Immature natural killer cell (primary cell): Measurements from ENCODE around the gene PHACTR2. TPM values are rescaled to one million over a fixed set of nuclear protein-coding genes. Genes with fewer than 3 reads are reported as not detected.

Experiments
- DNase-seq, 3 donors: peaks; one replicate each; pipeline ENCODE4 v3.0.0; 2022; ENCODE audit warnings: mixed read lengths in 1 of 3
- H3K27ac Mint-ChIP-seq, 6 donors: one replicate each; pipeline ENCODE4 v1.8.0; 2020; ENCODE audit warnings: mixed read lengths in 6 of 6, mild to moderate bottlenecking in 5 of 6, inconsistent platforms in 4 of 6, moderate library complexity in 3 of 6
- H3K27me3 Mint-ChIP-seq, 3 donors: one replicate each; pipeline ENCODE4 v1.8.0; 2020 to 2021; ENCODE audit warnings: low read depth in 3 of 3, mild to moderate bottlenecking in 3 of 3, mixed read lengths in 3 of 3, moderate library complexity in 3 of 3, inconsistent platforms in 1 of 3
- H3K36me3 Mint-ChIP-seq, 3 donors: one replicate each; pipeline ENCODE4 v1.8.0; 2020; ENCODE audit warnings: mixed read lengths in 3 of 3, inconsistent platforms in 2 of 3, mild to moderate bottlenecking in 2 of 3
- H3K4me1 Mint-ChIP-seq, 2 donors: one replicate each; pipeline ENCODE4 v1.8.0; 2020; ENCODE audit warnings: inconsistent platforms in 2 of 2, mild to moderate bottlenecking in 2 of 2, mixed read lengths in 2 of 2, moderate library complexity in 1 of 2
- H3K4me3 Mint-ChIP-seq, 5 donors: one replicate each; pipeline ENCODE4 v1.8.0; 2020; ENCODE audit warnings: mild to moderate bottlenecking in 5 of 5, mixed read lengths in 5 of 5, inconsistent platforms in 3 of 5, moderate library complexity in 3 of 5
- H3K9me3 Mint-ChIP-seq, 6 donors: one replicate each; pipeline ENCODE4 v1.8.0; 2020; ENCODE audit warnings: mild to moderate bottlenecking in 6 of 6, mixed read lengths in 6 of 6, inconsistent platforms in 4 of 6, moderate library complexity in 3 of 6
- polyA plus RNA-seq, 3 donors: library from polyadenylated mRNA; unstranded; fragments of 300-500 nt; fragmentation: Illumina TruSeq; gene quantifications; one replicate each; pipeline ENCODE4 v1.2.3, GENCODE V29; 2021

Gene PHACTR2
- polyA plus RNA-seq, 3 donors from 2014 or later: 3.5 to 16.5 (median 9.4) TPM

- Mint-ChIP-seq H3K27ac (peak overlapping the region in 1 of 6 donors; percentile 11), H3K4me3 (no peak overlapping the region), H3K4me1 (peaks cover 16 to 34% of the 10 kb centered on the region in 2 donors), H3K9me3 (no peaks in the 10 kb centered on the region), H3K27me3 (no peaks in the 10 kb centered on the region), H3K36me3 (no peaks in the 10 kb centered on the region)
- DNase-seq: no peak
Observed at GRCh38 chr6:143695969-143696663, 18.4 kb downstream of the PHACTR2 start.

- Mint-ChIP-seq H3K4me3 (no peak overlapping the region), H3K27ac (peak overlapping the region in 1 of 6 donors; percentile 11), H3K27me3 (no peaks in the 10 kb centered on the region), H3K4me1 (peaks cover 16 to 34% of the 10 kb centered on the region in 2 donors), H3K9me3 (no peaks in the 10 kb centered on the region), H3K36me3 (no peaks in the 10 kb centered on the region)
- DNase-seq: no peak
Observed at GRCh38 chr6:143696664-143697000, 18.9 kb downstream of the PHACTR2 start.

GRCh38 chr6:143697076-143697800 lies 19.5 kb downstream of the PHACTR2 start:
- Mint-ChIP-seq H3K27ac (peak overlapping the region in 1 of 6 donors; percentile 11), H3K9me3 (no peaks in the 10 kb centered on the region), H3K4me1 (peaks cover 16 to 34% of the 10 kb centered on the region in 2 donors), H3K27me3 (no peaks in the 10 kb centered on the region), H3K36me3 (no peaks in the 10 kb centered on the region), H3K4me3 (no peak overlapping the region)
- DNase-seq: no peak

- Mint-ChIP-seq H3K27me3 (no peaks in the 10 kb centered on the region), H3K36me3 (no peaks in the 10 kb centered on the region), H3K4me1 (peaks cover 16 to 34% of the 10 kb centered on the region in 2 donors), H3K9me3 (no peaks in the 10 kb centered on the region), H3K27ac (no peak overlapping the region), H3K4me3 (no peak overlapping the region)
- DNase-seq: no peak
Observed at GRCh38 chr6:143698329-143698728, 20.6 kb downstream of the PHACTR2 start.

- Mint-ChIP-seq H3K36me3 (no peaks in the 10 kb centered on the region), H3K4me1 (peaks cover 16 to 34% of the 10 kb centered on the region in 2 donors), H3K27me3 (no peaks in the 10 kb centered on the region), H3K27ac (peak overlapping the region in 1 of 6 donors; percentile 26), H3K4me3 (no peak overlapping the region), H3K9me3 (no peaks in the 10 kb centered on the region)
- DNase-seq: no peak
Observed at GRCh38 chr6:143698759-143699429, 21.1 kb downstream of the PHACTR2 start.

- Mint-ChIP-seq H3K4me3 (no peak overlapping the region), H3K36me3 (no peaks in the 10 kb centered on the region), H3K9me3 (no peaks in the 10 kb centered on the region), H3K4me1 (peaks cover 14 to 31% of the 10 kb centered on the region in 2 donors), H3K27ac (no peak overlapping the region), H3K27me3 (no peaks in the 10 kb centered on the region)
- DNase-seq: no peak
Observed at GRCh38 chr6:143699430-143699825, 21.7 kb downstream of the PHACTR2 start.

GRCh38 chr6:143700684-143701348 lies 23.1 kb downstream of the PHACTR2 start:
- H3K27me3 Mint-ChIP-seq: no peaks in the 10 kb centered on the region
- no peak overlapping the region for H3K4me3 Mint-ChIP-seq
- no peak for DNase-seq
- H3K36me3 Mint-ChIP-seq: peaks cover 0 to 3% (median 0%) of the 10 kb centered on the region in 3 donors
- H3K27ac Mint-ChIP-seq: no peak overlapping the region
- H3K9me3 Mint-ChIP-seq: peaks cover 0 to 2% (median 0%) of the 10 kb centered on the region in 6 donors
- peaks cover 7 to 22% of the 10 kb centered on the region in 2 donors for H3K4me1 Mint-ChIP-seq

GRCh38 chr6:143701349-143702234 lies 23.8 kb downstream of the PHACTR2 start:
- no peaks in the 10 kb centered on the region for H3K27me3 Mint-ChIP-seq
- no peak for DNase-seq
- no peak overlapping the region for H3K27ac Mint-ChIP-seq
- H3K4me3 Mint-ChIP-seq: no peak overlapping the region
- H3K36me3 Mint-ChIP-seq: peaks cover 0 to 3% (median 0%) of the 10 kb centered on the region in 3 donors
- peaks cover 0 to 2% (median 0%) of the 10 kb centered on the region in 6 donors for H3K9me3 Mint-ChIP-seq
- H3K4me1 Mint-ChIP-seq: peaks cover 2 to 21% of the 10 kb centered on the region in 2 donors

- peaks cover 0 to 4% (median 0%) of the 10 kb centered on the region in 6 donors for H3K9me3 Mint-ChIP-seq
- H3K27ac Mint-ChIP-seq: no peak overlapping the region
Observed at GRCh38 chr6:143705569-143705968, 27.8 kb downstream of the PHACTR2 start.

GRCh38 chr6:143707697-143708096 lies 29.9 kb downstream of the PHACTR2 start:
- H3K27ac Mint-ChIP-seq: no peak overlapping the region
- DNase-seq: no peak
- H3K36me3 Mint-ChIP-seq: peaks cover 0 to 4% (median 3%) of the 10 kb centered on the region in 3 donors
- peaks cover 0 to 2% (median 0%) of the 10 kb centered on the region in 3 donors for H3K27me3 Mint-ChIP-seq
- H3K4me1 Mint-ChIP-seq: peaks cover 12 to 36% of the 10 kb centered on the region in 2 donors
- H3K4me3 Mint-ChIP-seq: no peak overlapping the region
- H3K9me3 Mint-ChIP-seq: peaks cover 0 to 4% (median 0%) of the 10 kb centered on the region in 6 donors

More at GRCh38 chr6:143705569-143705968, 27.8 kb downstream of the PHACTR2 start:
- Mint-ChIP-seq H3K27me3 (peaks cover 0 to 2% (median 0%) of the 10 kb centered on the region in 3 donors), H3K4me3 (no peak overlapping the region), H3K4me1 (peaks cover 12 to 31% of the 10 kb centered on the region in 2 donors), H3K36me3 (peaks cover 0 to 3% (median 0%) of the 10 kb centered on the region in 3 donors)
- DNase-seq: no peak

- no peak for DNase-seq
- peaks cover 12 to 36% of the 10 kb centered on the region in 2 donors for H3K4me1 Mint-ChIP-seq
- peaks cover 0 to 2% (median 0%) of the 10 kb centered on the region in 3 donors for H3K27me3 Mint-ChIP-seq
- peaks cover 0 to 4% (median 0%) of the 10 kb centered on the region in 6 donors for H3K9me3 Mint-ChIP-seq
- peaks cover 0 to 7% (median 3%) of the 10 kb centered on the region in 3 donors for H3K36me3 Mint-ChIP-seq
- H3K27ac Mint-ChIP-seq: no peak overlapping the region
- no peak overlapping the region for H3K4me3 Mint-ChIP-seq
Observed at GRCh38 chr6:143708889-143709288, 31.1 kb downstream of the PHACTR2 start.

GRCh38 chr6:143711714-143712113 lies 33.9 kb downstream of the PHACTR2 start:
- H3K27me3 Mint-ChIP-seq: peaks cover 0 to 2% (median 0%) of the 10 kb centered on the region in 3 donors
- peaks cover 0 to 3% (median 0%) of the 10 kb centered on the region in 6 donors for H3K9me3 Mint-ChIP-seq
- no peak for DNase-seq
- peaks cover 0 to 12% (median 0%) of the 10 kb centered on the region in 3 donors for H3K36me3 Mint-ChIP-seq
- H3K27ac Mint-ChIP-seq: no peak overlapping the region
- H3K4me3 Mint-ChIP-seq: no peak overlapping the region
- H3K4me1 Mint-ChIP-seq: peaks cover 12 to 25% of the 10 kb centered on the region in 2 donors
